HepG2 (cell line): ENCODE data around the gene PIP4K2B. TPM values are rescaled to one million over a fixed set of nuclear protein-coding genes. Genes with fewer than 3 reads are reported as not detected.

ENCODE experiments used
- ATAC-seq: fragments of 200-7000 bp; cut with Tn5 transposase; 3 replicates; pipeline ENCODE4 v1.9.1; 2020; ENCODE audit warnings: mild to moderate bottlenecking, moderate library complexity
- BruUV-seq: library from RNA; stranded (reverse); fragments of 400-500 nt; replicated peaks from 2 replicates; lab custom pipeline; 2021; lab: Mats Ljungman, UMichigan
- CTCF ChIA-PET: fragments of 300-600 bp; formaldehyde crosslinking; extraction: SDS; loops from one replicate; lab custom pipeline; 2021; ENCODE audit warnings: low total read pairs, inconsistent platforms, low intra/inter-chr PET ratio; lab: Yijun Ruan, JAX
- POLR2A ChIA-PET: fragments of 350-600 bp; sonication (Branson Sonifier 250); formaldehyde crosslinking; loops from one replicate; lab custom pipeline; 2020; ENCODE audit warnings: antibody characterized with exemption, inconsistent platforms; lab: Yijun Ruan, JAX
- DNase-seq: peaks from one replicate; pipeline ENCODE4 v3.0.0-alpha.2; 2015; ENCODE audit warnings: low spot score
- FAIRE-seq: peaks from 3 replicates; lab custom pipeline; 2011; peaks lifted over from hg19 to GRCh38; lab: Jason Lieb, UNC
- H2AFZ ChIP-seq: one replicate; pipeline ENCODE4 v1.6.1; 2011; ENCODE audit warnings: low read length, inconsistent platforms
- H3K27ac ChIP-seq: fragments of 300-600 bp; 3 replicates; pipeline ENCODE4 v1.8.0; 2011; ENCODE audit warnings: mixed run types, mild to moderate bottlenecking, mixed read lengths, low read length, inconsistent platforms; ENCODE audit not compliant: insufficient read depth; ENCODE audit errors: extremely low read length
- H3K27me3 ChIP-seq, 2 experiments: fragments of 200-600 bp in 1 of 2; 2 replicates in 1 of 2; 3 replicates in 1 of 2; pipeline versions ENCODE4 v1.6.0 to v1.8.0; 2011; ENCODE audit warnings: low read length in 2 of 2, mild to moderate bottlenecking in 2 of 2, moderate library complexity in 2 of 2, inconsistent platforms in 1 of 2; ENCODE audit not compliant: insufficient read depth in 2 of 2, control insufficient read depth in 1 of 2
- H3K36me3 ChIP-seq, 2 experiments: fragments of 200-600 bp in 1 of 2; replicated peaks in 1 of 2; 2 replicates in 1 of 2; 3 replicates in 1 of 2; pipeline versions ENCODE4 v1.5.1 to v1.8.0; 2011; ENCODE audit warnings: low read length in 2 of 2, inconsistent platforms in 1 of 2; ENCODE audit not compliant: insufficient read depth in 2 of 2, control insufficient read depth in 1 of 2
- H3K4me1 ChIP-seq: 2 replicates; pipeline ENCODE4 v1.5.1; 2012; ENCODE audit warnings: low read length, inconsistent platforms; ENCODE audit not compliant: insufficient read depth
- H3K4me2 ChIP-seq: 2 replicates; pipeline ENCODE4 v1.6.0; 2011; ENCODE audit warnings: low read depth, low read length, inconsistent platforms
- H3K4me3 ChIP-seq, 3 experiments: fragments of 200-600 bp in 1 of 3; sonication (generic), shearing (Covaris generic) in 1 of 3; replicated peaks in 1 of 3; 2 replicates each; pipeline ENCODE4 v1.5.1; 2011 to 2016; ENCODE audit warnings: low read length in 3 of 3, inconsistent platforms in 2 of 3, low read depth in 2 of 3, mild to moderate bottlenecking in 2 of 3, control low read depth in 1 of 3, mixed read lengths in 1 of 3; ENCODE audit not compliant: insufficient read depth in 1 of 3
- H3K79me2 ChIP-seq: one replicate; pipeline ENCODE4 v1.6.1; 2011; ENCODE audit warnings: low read length, inconsistent platforms; ENCODE audit not compliant: insufficient read depth
- H3K9ac ChIP-seq: 2 replicates; pipeline ENCODE4 v1.6.0; 2011; ENCODE audit warnings: mild to moderate bottlenecking, low read depth, low read length, inconsistent platforms; ENCODE audit not compliant: insufficient read depth
- H3K9me3 ChIP-seq: 2 replicates; pipeline ENCODE4 v1.5.1; 2012; ENCODE audit warnings: mild to moderate bottlenecking, low read length
- H4K20me1 ChIP-seq: 2 replicates; pipeline ENCODE4 v1.6.0; 2011; ENCODE audit warnings: inconsistent platforms, mild to moderate bottlenecking, low read length, moderate library complexity; ENCODE audit not compliant: insufficient read depth
- CCDC6 ChIP-seq: sonication (generic); formaldehyde crosslinking; IDR thresholded peaks from 2 replicates; pipeline ENCODE4 v1.8.1; 2022; ENCODE audit warnings: mild to moderate bottlenecking, missing genetic modification reagents, moderate library complexity
- ETS1 ChIP-seq: sonication (generic); formaldehyde crosslinking; IDR thresholded peaks from 2 replicates; pipeline ENCODE4 v1.4.0; 2020; ENCODE audit warnings: missing genetic modification reagents
- FOXC1 ChIP-seq: sonication (generic); formaldehyde crosslinking; IDR thresholded peaks from 2 replicates; pipeline ENCODE4 v1.8.0; 2022; ENCODE audit warnings: mild to moderate bottlenecking, missing genetic modification reagents, borderline replicate concordance
- HOXD1 ChIP-seq: sonication (generic); formaldehyde crosslinking; IDR thresholded peaks from 2 replicates; pipeline ENCODE4 v1.5.0; 2020; ENCODE audit warnings: missing genetic modification reagents
- KLF13 ChIP-seq: sonication (generic); formaldehyde crosslinking; IDR thresholded peaks from 2 replicates; pipeline ENCODE4 v1.4.0; 2020; ENCODE audit warnings: mild to moderate bottlenecking, missing genetic modification reagents
- KLF9 ChIP-seq: IDR thresholded peaks from 2 replicates; pipeline ENCODE4 v1.6.1; 2016; ENCODE audit warnings: low read depth
- MXI1 ChIP-seq: IDR thresholded peaks from 3 replicates; pipeline ENCODE4 v1.6.1; 2012; ENCODE audit warnings: low read depth, low read length, inconsistent platforms, borderline replicate concordance
- ONECUT2 ChIP-seq: sonication (generic); formaldehyde crosslinking; IDR thresholded peaks from 2 replicates; pipeline ENCODE4 v1.4.0; 2020; ENCODE audit warnings: missing genetic modification reagents
- RAD21 ChIP-seq: fragments of 450-650 bp; formaldehyde crosslinking; IDR thresholded peaks from 2 replicates; pipeline ENCODE4 v1.5.0; 2020; ENCODE audit warnings: mild to moderate bottlenecking
- ZNF558 ChIP-seq: sonication (generic); formaldehyde crosslinking; IDR thresholded peaks from 2 replicates; pipeline ENCODE4 v1.9.0; 2022; ENCODE audit warnings: mild to moderate bottlenecking, missing genetic modification reagents, borderline replicate concordance
- ZNF563 ChIP-seq: sonication (generic); formaldehyde crosslinking; IDR thresholded peaks from 2 replicates; pipeline ENCODE4 v1.8.0; 2022; ENCODE audit warnings: mild to moderate bottlenecking, moderate library complexity, missing genetic modification reagents
- ZNF674 ChIP-seq: sonication (generic); formaldehyde crosslinking; IDR thresholded peaks from 2 replicates; pipeline ENCODE4 v1.5.0; 2020; ENCODE audit warnings: low read depth, mild to moderate bottlenecking, missing genetic modification reagents
- ZNF740 ChIP-seq: sonication (generic); formaldehyde crosslinking; IDR thresholded peaks from 2 replicates; pipeline ENCODE4 v1.4.0; 2020; ENCODE audit warnings: missing genetic modification reagents
- ZNF776 ChIP-seq: sonication (generic); formaldehyde crosslinking; IDR thresholded peaks from 2 replicates; pipeline ENCODE4 v1.4.0; 2020; ENCODE audit warnings: mild to moderate bottlenecking, missing genetic modification reagents
- ZNF790 ChIP-seq: sonication (generic); formaldehyde crosslinking; IDR thresholded peaks from 2 replicates; pipeline ENCODE4 v1.8.0; 2022; ENCODE audit warnings: missing genetic modification reagents, mild to moderate bottlenecking, borderline replicate concordance
- WGBS: methylation state at CpG from one replicate; pipeline ENCODE4 v1.1.6; 2017; ENCODE audit warnings: low lambda C conversion rate; 5-methylcytosine and 5-hydroxymethylcytosine counted together
- in situ Hi-C: cut with HindIII; loops from 2 replicates; pipeline ENCODE4 v1.10.0; 2017; ENCODE audit warnings: low pct_unique_long_range_greater_than_20kb; ENCODE audit not compliant: extremely low pct_ligation_motif_present
- intact Hi-C: fragments of 100-400 bp; cut with micrococcal nuclease; formaldehyde crosslinking; loops from one replicate; pipeline ENCODE4 v1.10.0; 2022; ENCODE audit not compliant: unreplicated experiment
- polyA plus RNA-seq, 8 experiments: library from polyadenylated mRNA; depleted of rRNA in 3 of 8; stranded (reverse) in 7 of 8; unstranded in 1 of 8; fragments of >200 nt; fragmentation: Illumina TruSeq in 4 of 8; extraction: Trizol in 4 of 8; gene quantifications; 2 replicates each; pipeline versions ENCODE4 v1.2.1 to v1.2.3, GENCODE V29; 2011 to 2016; ENCODE audit warnings: low read depth in 4 of 8, missing spikeins in 1 of 8, mixed read lengths in 1 of 8; ENCODE audit not compliant: insufficient read depth in 1 of 8
- total RNA-seq, 5 experiments: library from RNA; depleted of rRNA; stranded (reverse); fragments of >200 nt; fragmentation: Illumina TruSeq; extraction: Trizol; gene quantifications; 2 replicates each; pipeline ENCODE4 v1.2.3, GENCODE V29; 2016; ENCODE audit warnings: low read depth in 1 of 5
- TF ChIP-seq, protein P1 (sequence below): sonication (generic); formaldehyde crosslinking; IDR thresholded peaks from 2 replicates; pipeline ENCODE4 v1.4.0; 2020; ENCODE audit warnings: missing genetic modification reagents, borderline replicate concordance
- TF ChIP-seq, protein P2 (sequence below): sonication (generic); formaldehyde crosslinking; IDR thresholded peaks from 2 replicates; pipeline ENCODE4 v1.4.0; 2020; ENCODE audit warnings: missing genetic modification reagents

Gene PIP4K2B
- total and polyA plus RNA-seq, 2 of the 13 experiments (the other 11 are each of a cell fraction or from before 2014, with no cell fraction given), result 20.4 to 54.0 TPM

DNA sequence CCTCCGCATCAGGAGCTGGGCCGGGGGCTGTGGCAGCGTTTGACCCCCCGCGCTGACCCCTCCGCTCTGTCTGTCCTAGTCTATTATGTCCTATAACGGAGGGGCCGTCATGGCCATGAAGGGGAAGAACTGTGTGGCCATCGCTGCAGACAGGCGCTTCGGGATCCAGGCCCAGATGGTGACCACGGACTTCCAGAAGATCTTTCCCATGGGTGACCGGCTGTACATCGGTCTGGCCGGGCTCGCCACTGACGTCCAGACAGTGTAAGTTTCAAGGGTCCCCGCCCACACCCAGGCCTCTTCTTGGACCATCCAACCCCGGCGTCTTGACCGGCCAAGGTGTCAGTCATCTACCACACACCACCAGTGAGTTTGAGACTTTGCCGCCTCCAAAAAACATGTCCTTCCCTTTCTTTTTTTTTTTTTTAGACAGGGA is 46.3 kb downstream of the PIP4K2B start:
- Histone ChIP-seq H3K36me3 (peaks cover 11 to 28% of the 10 kb centered on the region in 2 experiments), H3K27me3 (no peaks in the 10 kb centered on the region; a peak in 1 of 5 replicates), H3K27ac (peak overlapping the region; percentile 81), H2AFZ (no peak overlapping the region), H3K79me2 (peaks cover 20% of the 10 kb centered on the region), H3K4me2 (peak overlapping the region; percentile 91), H4K20me1 (no peaks in the 10 kb centered on the region), H3K9ac (peak overlapping the region; percentile 93), H3K4me1 (peaks cover 30% of the 10 kb centered on the region), H3K4me3 (peak overlapping the region; percentile 72 to 86 (median 84)), H3K9me3 (no peaks in the 10 kb centered on the region)
- FAIRE-seq (no peak), DNase-seq (no peak), ATAC-seq (peak; percentile 0; the same call in 2 of the 3 replicates)
- intact Hi-C loops, result loop anchor here (2.0 to 5.0 kb wide), 3 partner anchors 48 to 1354 kb away; no protein-coding TSS in a partner anchor
- 1% methylated on average over 15 of the region's 22 CpGs for WGBS
- ChIA-PET POLR2A (interaction anchor here (1.0 to 1.6 kb wide), 2 partner anchors 46 to 100 kb away, joined by 4 to 11 read pairs; partner anchors contain the start of genes PIP4K2B and RPL23), CTCF (no interaction called here)
- in situ Hi-C loops, result loop anchor here (25.0 kb wide), 1 partner anchor 409 kb away; the partner anchor contains the start of genes ARL5C and PLXDC1
- BruUV-seq, result TSS peak; percentile 84
- no peak for TF ChIP-seq MXI1
- 0 out of 2 replicates have a peak, but pooled peaks have one; percentile 26 for TF ChIP-seq ZNF563
- TF ChIP-seq ZNF674, result no peak
- TF ChIP-seq HOXD1 (CRISPR knock-in tag), result 0 out of 2 replicates have a peak, but pooled peaks have one; percentile 6
- TF ChIP-seq, protein P1, sequence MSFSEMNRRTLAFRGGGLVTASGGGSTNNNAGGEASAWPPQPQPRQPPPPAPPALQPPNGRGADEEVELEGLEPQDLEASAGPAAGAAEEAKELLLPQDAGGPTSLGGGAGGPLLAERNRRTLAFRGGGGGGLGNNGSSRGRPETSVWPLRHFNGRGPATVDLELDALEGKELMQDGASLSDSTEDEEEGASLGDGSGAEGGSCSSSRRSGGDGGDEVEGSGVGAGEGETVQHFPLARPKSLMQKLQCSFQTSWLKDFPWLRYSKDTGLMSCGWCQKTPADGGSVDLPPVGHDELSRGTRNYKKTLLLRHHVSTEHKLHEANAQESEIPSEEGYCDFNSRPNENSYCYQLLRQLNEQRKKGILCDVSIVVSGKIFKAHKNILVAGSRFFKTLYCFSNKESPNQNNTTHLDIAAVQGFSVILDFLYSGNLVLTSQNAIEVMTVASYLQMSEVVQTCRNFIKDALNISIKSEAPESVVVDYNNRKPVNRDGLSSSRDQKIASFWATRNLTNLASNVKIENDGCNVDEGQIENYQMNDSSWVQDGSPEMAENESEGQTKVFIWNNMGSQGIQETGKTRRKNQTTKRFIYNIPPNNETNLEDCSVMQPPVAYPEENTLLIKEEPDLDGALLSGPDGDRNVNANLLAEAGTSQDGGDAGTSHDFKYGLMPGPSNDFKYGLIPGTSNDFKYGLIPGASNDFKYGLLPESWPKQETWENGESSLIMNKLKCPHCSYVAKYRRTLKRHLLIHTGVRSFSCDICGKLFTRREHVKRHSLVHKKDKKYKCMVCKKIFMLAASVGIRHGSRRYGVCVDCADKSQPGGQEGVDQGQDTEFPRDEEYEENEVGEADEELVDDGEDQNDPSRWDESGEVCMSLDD (CRISPR knock-in tag), result 0 out of 2 replicates have a peak, but pooled peaks have one; percentile 58
- no peak for TF ChIP-seq KLF13
- no peak for TF ChIP-seq ZNF558 (CRISPR knock-in tag)
- TF ChIP-seq FOXC1 (CRISPR knock-in tag), result no peak; the same call in 1 of the 2 replicates
- TF ChIP-seq ONECUT2 (CRISPR knock-in tag), result no peak
- no peak for TF ChIP-seq KLF9 (CRISPR knock-in tag)
- no peak for TF ChIP-seq ZNF776 (CRISPR knock-in tag)
- TF ChIP-seq RAD21 (CRISPR knock-in tag), result no peak
- TF ChIP-seq, protein P2, sequence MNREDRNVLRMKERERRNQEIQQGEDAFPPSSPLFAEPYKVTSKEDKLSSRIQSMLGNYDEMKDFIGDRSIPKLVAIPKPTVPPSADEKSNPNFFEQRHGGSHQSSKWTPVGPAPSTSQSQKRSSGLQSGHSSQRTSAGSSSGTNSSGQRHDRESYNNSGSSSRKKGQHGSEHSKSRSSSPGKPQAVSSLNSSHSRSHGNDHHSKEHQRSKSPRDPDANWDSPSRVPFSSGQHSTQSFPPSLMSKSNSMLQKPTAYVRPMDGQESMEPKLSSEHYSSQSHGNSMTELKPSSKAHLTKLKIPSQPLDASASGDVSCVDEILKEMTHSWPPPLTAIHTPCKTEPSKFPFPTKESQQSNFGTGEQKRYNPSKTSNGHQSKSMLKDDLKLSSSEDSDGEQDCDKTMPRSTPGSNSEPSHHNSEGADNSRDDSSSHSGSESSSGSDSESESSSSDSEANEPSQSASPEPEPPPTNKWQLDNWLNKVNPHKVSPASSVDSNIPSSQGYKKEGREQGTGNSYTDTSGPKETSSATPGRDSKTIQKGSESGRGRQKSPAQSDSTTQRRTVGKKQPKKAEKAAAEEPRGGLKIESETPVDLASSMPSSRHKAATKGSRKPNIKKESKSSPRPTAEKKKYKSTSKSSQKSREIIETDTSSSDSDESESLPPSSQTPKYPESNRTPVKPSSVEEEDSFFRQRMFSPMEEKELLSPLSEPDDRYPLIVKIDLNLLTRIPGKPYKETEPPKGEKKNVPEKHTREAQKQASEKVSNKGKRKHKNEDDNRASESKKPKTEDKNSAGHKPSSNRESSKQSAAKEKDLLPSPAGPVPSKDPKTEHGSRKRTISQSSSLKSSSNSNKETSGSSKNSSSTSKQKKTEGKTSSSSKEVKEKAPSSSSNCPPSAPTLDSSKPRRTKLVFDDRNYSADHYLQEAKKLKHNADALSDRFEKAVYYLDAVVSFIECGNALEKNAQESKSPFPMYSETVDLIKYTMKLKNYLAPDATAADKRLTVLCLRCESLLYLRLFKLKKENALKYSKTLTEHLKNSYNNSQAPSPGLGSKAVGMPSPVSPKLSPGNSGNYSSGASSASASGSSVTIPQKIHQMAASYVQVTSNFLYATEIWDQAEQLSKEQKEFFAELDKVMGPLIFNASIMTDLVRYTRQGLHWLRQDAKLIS (CRISPR knock-in tag), result no peak
- TF ChIP-seq ETS1, result 0 out of 2 replicates have a peak, but pooled peaks have one; percentile 62
- 0 out of 2 replicates have a peak, but pooled peaks have one; percentile 9 for TF ChIP-seq CCDC6 (CRISPR knock-in tag)
- TF ChIP-seq ZNF740, result no peak
- TF ChIP-seq ZNF790 (CRISPR knock-in tag), result peak; percentile 48; the same call in 1 of the 2 replicates
